ENCODE results near the gene PDE4DIP.
"Not testable (repeated sequence)": the region's sequence is repeated elsewhere in the genome, so short reads cannot be mapped to it uniquely, and the experiment has no call there.

- TF ChIP-seq, protein P1, sequence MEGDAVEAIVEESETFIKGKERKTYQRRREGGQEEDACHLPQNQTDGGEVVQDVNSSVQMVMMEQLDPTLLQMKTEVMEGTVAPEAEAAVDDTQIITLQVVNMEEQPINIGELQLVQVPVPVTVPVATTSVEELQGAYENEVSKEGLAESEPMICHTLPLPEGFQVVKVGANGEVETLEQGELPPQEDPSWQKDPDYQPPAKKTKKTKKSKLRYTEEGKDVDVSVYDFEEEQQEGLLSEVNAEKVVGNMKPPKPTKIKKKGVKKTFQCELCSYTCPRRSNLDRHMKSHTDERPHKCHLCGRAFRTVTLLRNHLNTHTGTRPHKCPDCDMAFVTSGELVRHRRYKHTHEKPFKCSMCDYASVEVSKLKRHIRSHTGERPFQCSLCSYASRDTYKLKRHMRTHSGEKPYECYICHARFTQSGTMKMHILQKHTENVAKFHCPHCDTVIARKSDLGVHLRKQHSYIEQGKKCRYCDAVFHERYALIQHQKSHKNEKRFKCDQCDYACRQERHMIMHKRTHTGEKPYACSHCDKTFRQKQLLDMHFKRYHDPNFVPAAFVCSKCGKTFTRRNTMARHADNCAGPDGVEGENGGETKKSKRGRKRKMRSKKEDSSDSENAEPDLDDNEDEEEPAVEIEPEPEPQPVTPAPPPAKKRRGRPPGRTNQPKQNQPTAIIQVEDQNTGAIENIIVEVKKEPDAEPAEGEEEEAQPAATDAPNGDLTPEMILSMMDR (IDR thresholded peaks at IDR 0.05; ENCODE audit: low read depth, low read length, missing input control), result not testable (repeated sequence)
- not testable (repeated sequence) for TF ChIP-seq TAF1 (conservative IDR thresholded peaks at IDR 0.05); SP1 (IDR thresholded peaks at IDR 0.05); GABPA (IDR thresholded peaks at IDR 0.05 in 1 of 2, conservative IDR thresholded peaks at IDR 0.05 in 1 of 2)
These were observed 65.1 kb downstream of the PDE4DIP start for GRCh38 chr1:148909219-148909826.

Measured in liver (tissue), 3 donors.